ENCODE results near the gene WSB1.

WSB1 gene

DNA sequence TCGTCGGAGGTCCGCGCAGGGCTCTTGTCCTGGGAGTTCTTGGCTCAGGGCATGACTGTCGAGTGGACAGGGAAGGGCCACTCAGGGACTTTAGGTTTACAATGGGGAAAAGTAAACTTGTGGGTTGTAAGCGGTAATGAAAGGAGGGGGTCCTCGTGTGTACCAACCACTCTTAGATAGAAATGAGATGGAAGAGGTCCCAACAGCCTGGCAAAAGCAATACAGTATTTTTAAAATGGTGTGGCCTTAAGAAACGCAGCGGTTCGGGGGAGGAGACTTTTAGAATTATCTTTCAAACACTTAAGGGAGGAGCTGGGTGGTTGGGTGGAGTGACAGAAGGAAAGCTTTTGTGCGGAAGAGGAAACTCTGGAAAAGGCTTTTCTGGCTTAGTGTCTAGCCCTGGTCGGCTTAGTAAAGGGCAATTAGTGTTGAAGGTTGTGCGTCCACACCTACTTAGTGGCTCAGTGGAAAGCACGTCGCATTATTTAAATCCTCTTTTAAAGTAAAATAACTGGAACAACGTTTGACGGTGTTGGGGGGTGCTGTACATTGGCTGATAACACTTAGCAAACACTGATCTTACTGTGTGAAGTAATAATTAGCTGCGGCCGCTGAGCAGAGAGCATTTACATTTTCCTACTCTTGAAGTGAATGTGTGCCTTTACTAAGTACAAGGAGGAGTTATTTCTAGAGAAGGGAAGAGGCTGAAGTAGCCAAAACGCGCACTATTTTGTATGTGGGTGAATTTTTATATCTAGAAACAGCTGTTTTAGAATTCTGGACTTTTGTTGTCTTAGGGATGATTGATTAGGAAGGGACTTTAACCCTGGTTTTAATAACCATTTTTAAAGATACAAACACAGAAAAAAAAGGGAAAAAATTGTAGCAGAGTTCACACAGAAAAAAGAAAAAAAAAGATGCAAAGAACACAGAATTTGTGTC is 1.0 kb downstream of the WSB1 start:
- Histone ChIP-seq H3K27ac (ENCODE audit: low read length, poor library complexity, severe bottlenecking) (peak overlapping the region; percentile 92), H3K4me2 (ENCODE audit: low read length, poor library complexity, severe bottlenecking) (peak overlapping the region; percentile 52), H3K4me1 (ENCODE audit: control insufficient read depth, insufficient read depth, low read depth, low read length) (peaks cover 12% of the 10 kb centered on the region), H3K4ac (ENCODE audit: low read depth in 1 of 2, low read length in 2 of 2) (peak overlapping the region; percentile 79 to 92), H2BK12ac (ENCODE audit: low read length in 2 of 2) (peak overlapping the region; percentile 52 to 75), H3K9me3 (ENCODE audit: control insufficient read depth, low read length) (no peaks in the 10 kb centered on the region), H3K4me3 (ENCODE audit: insufficient read depth in 1 of 2, low read depth in 1 of 2, low read length in 2 of 2) (peak overlapping the region; percentile 87 to 94), H2BK5ac (ENCODE audit: low read depth, low read length, poor library complexity, severe bottlenecking) (peak overlapping the region; percentile 15), H4K91ac (ENCODE audit: low read length) (peak overlapping the region; percentile 65), H3K36me3 (ENCODE audit: control insufficient read depth in 1 of 2, insufficient read depth in 2 of 2, low read depth in 1 of 2, low read length in 2 of 2) (peaks cover 0 to 2% of the 10 kb centered on the region in 2 experiments), H2BK15ac (ENCODE audit: low read depth, poor library complexity, severe bottlenecking) (peak overlapping the region; percentile 29), H2AK5ac (ENCODE audit: low read length, severe bottlenecking) (no peak overlapping the region), H3K79me1 (replicated peaks; ENCODE audit: low read length, poor library complexity, severe bottlenecking) (no peaks in the 10 kb centered on the region), H2BK120ac (ENCODE audit: low read depth, low read length) (peak overlapping the region; percentile 3), H3K14ac (ENCODE audit: low read length in 2 of 2) (peak overlapping the region in 1 of 2 experiments; percentile 99), H3K9ac (ENCODE audit: low read length) (peak overlapping the region; percentile 100), H4K8ac (ENCODE audit: low read length) (peak overlapping the region; percentile 57), H3K23ac (ENCODE audit: low read length in 2 of 2) (peak overlapping the region in 1 of 2 experiments; percentile 91), H3K27me3 (ENCODE audit: control insufficient read depth in 1 of 2, insufficient read depth in 1 of 2, low read length in 2 of 2) (no peaks in the 10 kb centered on the region), H2AFZ (ENCODE audit: low read depth, low read length) (no peak overlapping the region), H3K18ac (ENCODE audit: low read depth in 1 of 2, low read length in 2 of 2) (peak overlapping the region; percentile 60 to 99)
- peak; percentile 91 for DNase-seq
- WGBS: 2% methylated on average over 21 of the region's 21 CpGs

DNA sequence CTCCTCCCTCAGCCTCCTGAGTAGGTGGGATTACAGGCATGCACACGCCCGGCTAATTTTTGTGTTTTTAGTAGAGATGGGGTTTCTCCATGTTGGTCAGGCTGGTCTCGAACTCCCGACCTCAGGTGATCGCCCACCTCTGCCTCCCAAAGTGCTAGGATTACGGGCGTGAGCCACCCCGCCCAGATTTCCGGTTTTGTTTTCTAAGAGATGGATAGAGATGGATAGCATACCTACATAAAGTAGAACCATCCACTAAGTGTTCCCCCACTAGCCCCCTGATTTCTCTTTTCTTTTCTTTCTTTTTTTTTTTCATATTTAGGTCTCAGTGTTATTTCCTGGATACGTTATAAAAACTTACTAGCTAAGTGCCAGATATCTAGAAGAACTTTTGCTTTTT is 2.0 kb downstream of the WSB1 start:
- Histone ChIP-seq H3K9me3 (ENCODE audit: control insufficient read depth, low read length) (no peaks in the 10 kb centered on the region), H2AFZ (ENCODE audit: low read depth, low read length) (no peak overlapping the region), H2AK5ac (ENCODE audit: low read length, severe bottlenecking) (no peak overlapping the region), H3K36me3 (ENCODE audit: control insufficient read depth in 1 of 2, insufficient read depth in 2 of 2, low read depth in 1 of 2, low read length in 2 of 2) (peaks cover 0 to 2% of the 10 kb centered on the region in 2 experiments), H2BK120ac (ENCODE audit: low read depth, low read length) (no peak overlapping the region), H3K14ac (ENCODE audit: low read length in 2 of 2) (no peak overlapping the region), H3K18ac (ENCODE audit: low read depth in 1 of 2, low read length in 2 of 2) (no peak overlapping the region), H3K4ac (ENCODE audit: low read depth in 1 of 2, low read length in 2 of 2) (no peak overlapping the region), H3K79me1 (replicated peaks; ENCODE audit: low read length, poor library complexity, severe bottlenecking) (no peaks in the 10 kb centered on the region), H4K91ac (ENCODE audit: low read length) (no peak overlapping the region), H3K27me3 (ENCODE audit: control insufficient read depth in 1 of 2, insufficient read depth in 1 of 2, low read length in 2 of 2) (no peaks in the 10 kb centered on the region), H3K27ac (ENCODE audit: low read length, poor library complexity, severe bottlenecking) (no peak overlapping the region), H2BK5ac (ENCODE audit: low read depth, low read length, poor library complexity, severe bottlenecking) (no peak overlapping the region), H3K9ac (ENCODE audit: low read length) (peak overlapping the region; percentile 100), H4K8ac (ENCODE audit: low read length) (no peak overlapping the region), H3K4me2 (ENCODE audit: low read length, poor library complexity, severe bottlenecking) (peak overlapping the region; percentile 57), H3K4me1 (ENCODE audit: control insufficient read depth, insufficient read depth, low read depth, low read length) (peaks cover 13% of the 10 kb centered on the region), H3K4me3 (ENCODE audit: insufficient read depth in 1 of 2, low read depth in 1 of 2, low read length in 2 of 2) (peak overlapping the region; percentile 47 to 87), H2BK12ac (ENCODE audit: low read length in 2 of 2) (no peak overlapping the region), H3K23ac (ENCODE audit: low read length in 2 of 2) (no peak overlapping the region), H2BK15ac (ENCODE audit: low read depth, poor library complexity, severe bottlenecking) (no peak overlapping the region)
- WGBS: 54% methylated on average over 2 of the region's 10 CpGs
- DNase-seq: no peak

DNA sequence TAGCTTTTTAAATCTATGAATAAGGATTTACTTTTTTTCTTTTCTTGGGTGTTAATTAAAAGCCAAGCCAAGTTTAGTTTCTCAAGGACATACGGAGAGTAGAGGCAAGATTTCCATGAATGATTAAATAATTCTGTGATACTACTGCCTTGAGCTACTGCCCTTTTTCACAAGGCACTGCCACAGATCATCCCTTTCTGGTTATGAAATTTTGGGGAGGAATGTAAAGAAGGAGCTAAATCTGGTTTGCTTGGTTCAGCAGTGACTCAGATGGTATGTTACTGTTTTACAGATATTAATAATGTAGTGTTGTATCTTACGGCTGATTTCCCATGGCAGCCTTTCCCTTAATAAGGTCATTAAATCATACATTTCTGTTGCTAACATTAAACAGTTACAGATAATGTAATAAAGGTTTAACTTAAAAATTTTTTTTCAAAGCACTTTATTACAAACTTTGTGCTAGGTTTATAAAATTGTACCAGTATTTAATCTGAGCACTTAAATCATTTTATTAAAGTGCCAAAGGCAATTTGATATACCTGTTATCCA is 2.6 kb downstream of the WSB1 start:
- H3K4me1 ChIP-seq (ENCODE audit: control insufficient read depth, insufficient read depth, low read depth, low read length): peaks cover 13% of the 10 kb centered on the region
- H3K27me3 ChIP-seq (ENCODE audit: control insufficient read depth in 1 of 2, insufficient read depth in 1 of 2, low read length in 2 of 2): no peaks in the 10 kb centered on the region
- H4K91ac ChIP-seq (ENCODE audit: low read length): no peak overlapping the region
- H3K79me1 ChIP-seq (replicated peaks; ENCODE audit: low read length, poor library complexity, severe bottlenecking): no peaks in the 10 kb centered on the region
- no peak overlapping the region for H4K8ac ChIP-seq (ENCODE audit: low read length)
- H2BK15ac ChIP-seq (ENCODE audit: low read depth, poor library complexity, severe bottlenecking): no peak overlapping the region
- peak overlapping the region; percentile 100 for H3K9ac ChIP-seq (ENCODE audit: low read length)
- H2BK12ac ChIP-seq (ENCODE audit: low read length in 2 of 2): no peak overlapping the region
- DNase-seq: peak; percentile 57
- H3K4ac ChIP-seq (ENCODE audit: low read depth in 1 of 2, low read length in 2 of 2): no peak overlapping the region
- peak overlapping the region; percentile 71 for H3K27ac ChIP-seq (ENCODE audit: low read length, poor library complexity, severe bottlenecking)
- no peak overlapping the region for H3K14ac ChIP-seq (ENCODE audit: low read length in 2 of 2)
- no peak overlapping the region for H2BK5ac ChIP-seq (ENCODE audit: low read depth, low read length, poor library complexity, severe bottlenecking)
- no peak overlapping the region for H3K23ac ChIP-seq (ENCODE audit: low read length in 2 of 2)
- H3K18ac ChIP-seq (ENCODE audit: low read depth in 1 of 2, low read length in 2 of 2): no peak overlapping the region
- no peak overlapping the region for H2AFZ ChIP-seq (ENCODE audit: low read depth, low read length)
- peak overlapping the region in 1 of 2 experiments; percentile 87 for H3K4me3 ChIP-seq (ENCODE audit: insufficient read depth in 1 of 2, low read depth in 1 of 2, low read length in 2 of 2)
- no peak overlapping the region for H2BK120ac ChIP-seq (ENCODE audit: low read depth, low read length)
- peak overlapping the region; percentile 39 for H3K4me2 ChIP-seq (ENCODE audit: low read length, poor library complexity, severe bottlenecking)
- no peak overlapping the region for H2AK5ac ChIP-seq (ENCODE audit: low read length, severe bottlenecking)
- WGBS: 80% methylated on average over 1 of the region's 2 CpGs
- H3K9me3 ChIP-seq (ENCODE audit: control insufficient read depth, low read length): no peaks in the 10 kb centered on the region
- peaks cover 0 to 2% of the 10 kb centered on the region in 2 experiments for H3K36me3 ChIP-seq (ENCODE audit: control insufficient read depth in 1 of 2, insufficient read depth in 2 of 2, low read depth in 1 of 2, low read length in 2 of 2)

DNA sequence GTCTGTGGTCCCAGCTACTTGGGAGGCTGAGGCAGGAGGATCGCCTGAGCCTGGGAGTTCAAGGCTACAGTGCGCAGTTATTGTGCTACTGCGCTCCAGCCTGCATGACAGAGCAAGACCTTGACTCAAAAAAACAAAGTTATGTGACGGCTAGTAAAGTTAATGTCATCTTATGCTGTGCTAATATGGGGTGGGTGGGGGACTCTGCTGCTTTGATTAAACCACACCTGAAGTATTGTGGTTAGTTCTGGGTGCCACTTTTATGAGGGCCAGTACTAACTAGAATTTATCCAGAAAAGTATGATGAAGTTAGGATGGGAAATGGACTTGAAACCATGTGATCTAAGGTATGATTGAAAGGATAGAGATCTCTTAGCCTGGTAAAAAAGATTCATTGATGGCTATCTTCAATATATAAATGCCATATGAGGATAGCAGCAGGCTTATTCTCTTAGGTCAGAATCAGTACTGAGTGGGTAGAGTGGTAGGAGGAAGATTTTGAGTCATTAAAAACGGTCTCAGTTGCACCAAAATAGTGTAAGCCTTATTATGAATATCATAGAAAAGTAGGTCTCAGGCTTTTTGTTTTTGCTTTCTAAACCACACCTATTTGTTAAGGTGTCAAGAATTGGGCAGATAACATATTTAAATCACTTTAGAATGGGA is 5.6 kb downstream of the WSB1 start:
- H3K36me3 ChIP-seq (ENCODE audit: control insufficient read depth in 1 of 2, insufficient read depth in 2 of 2, low read depth in 1 of 2, low read length in 2 of 2): peaks cover 0 to 20% of the 10 kb centered on the region in 2 experiments
- H2BK5ac ChIP-seq (ENCODE audit: low read depth, low read length, poor library complexity, severe bottlenecking): no peak overlapping the region
- no peak overlapping the region for H3K4ac ChIP-seq (ENCODE audit: low read depth in 1 of 2, low read length in 2 of 2)
- no peak overlapping the region for H3K14ac ChIP-seq (ENCODE audit: low read length in 2 of 2)
- no peak overlapping the region for H4K91ac ChIP-seq (ENCODE audit: low read length)
- no peak overlapping the region for H3K9ac ChIP-seq (ENCODE audit: low read length)
- H4K8ac ChIP-seq (ENCODE audit: low read length): no peak overlapping the region
- H3K4me3 ChIP-seq (ENCODE audit: insufficient read depth in 1 of 2, low read depth in 1 of 2, low read length in 2 of 2): no peak overlapping the region
- no peaks in the 10 kb centered on the region for H3K79me1 ChIP-seq (replicated peaks; ENCODE audit: low read length, poor library complexity, severe bottlenecking)
- H3K9me3 ChIP-seq (ENCODE audit: control insufficient read depth, low read length): no peaks in the 10 kb centered on the region
- H2AFZ ChIP-seq (ENCODE audit: low read depth, low read length): no peak overlapping the region
- H2BK15ac ChIP-seq (ENCODE audit: low read depth, poor library complexity, severe bottlenecking): no peak overlapping the region
- no peak overlapping the region for H3K4me2 ChIP-seq (ENCODE audit: low read length, poor library complexity, severe bottlenecking)
- H2BK12ac ChIP-seq (ENCODE audit: low read length in 2 of 2): no peak overlapping the region
- H2AK5ac ChIP-seq (ENCODE audit: low read length, severe bottlenecking): no peak overlapping the region
- H3K4me1 ChIP-seq (ENCODE audit: control insufficient read depth, insufficient read depth, low read depth, low read length): peaks cover 10% of the 10 kb centered on the region
- DNase-seq: no peak
- H3K27ac ChIP-seq (ENCODE audit: low read length, poor library complexity, severe bottlenecking): no peak overlapping the region
- no peak overlapping the region for H3K18ac ChIP-seq (ENCODE audit: low read depth in 1 of 2, low read length in 2 of 2)
- H3K23ac ChIP-seq (ENCODE audit: low read length in 2 of 2): no peak overlapping the region
- 98% methylated on average over 4 of the region's 5 CpGs for WGBS
- H3K27me3 ChIP-seq (ENCODE audit: control insufficient read depth in 1 of 2, insufficient read depth in 1 of 2, low read length in 2 of 2): no peaks in the 10 kb centered on the region
- no peak overlapping the region for H2BK120ac ChIP-seq (ENCODE audit: low read depth, low read length)

Measured in mesenchymal stem cell (in vitro differentiated cells and primary cell).